NCI-H1092 treated with DMSO at 0.1 percent for 48 hours (cell line): Measurements from ENCODE around the gene GPANK1.

ENCODE experiments used
- DNase-seq: peaks from one replicate; lab custom pipeline; 2025; lab: John Stamatoyannopoulos, UW

GPANK1 gene

DNA sequence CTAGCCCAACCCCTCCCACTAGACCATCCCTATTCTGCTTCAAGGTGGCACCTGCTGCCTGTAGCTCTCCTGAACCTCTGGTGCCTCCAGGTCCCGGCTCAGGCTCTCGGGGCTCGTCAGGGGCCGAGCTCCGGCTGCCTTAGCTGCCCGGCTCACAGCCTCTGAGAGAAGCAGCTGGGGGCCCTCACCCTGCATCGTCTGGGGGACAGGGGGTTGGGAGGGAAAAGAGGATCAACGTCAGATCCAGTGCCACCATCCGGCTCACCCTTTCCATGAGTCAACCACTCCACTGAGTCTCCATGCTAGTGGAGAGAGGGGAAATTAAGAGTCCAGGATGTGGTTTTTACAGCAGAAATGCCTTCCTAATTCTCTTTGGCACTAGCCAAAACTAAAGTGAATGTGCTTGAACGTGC is 25.3 kb downstream of the GPANK1 start:
- no peak for DNase-seq

DNA sequence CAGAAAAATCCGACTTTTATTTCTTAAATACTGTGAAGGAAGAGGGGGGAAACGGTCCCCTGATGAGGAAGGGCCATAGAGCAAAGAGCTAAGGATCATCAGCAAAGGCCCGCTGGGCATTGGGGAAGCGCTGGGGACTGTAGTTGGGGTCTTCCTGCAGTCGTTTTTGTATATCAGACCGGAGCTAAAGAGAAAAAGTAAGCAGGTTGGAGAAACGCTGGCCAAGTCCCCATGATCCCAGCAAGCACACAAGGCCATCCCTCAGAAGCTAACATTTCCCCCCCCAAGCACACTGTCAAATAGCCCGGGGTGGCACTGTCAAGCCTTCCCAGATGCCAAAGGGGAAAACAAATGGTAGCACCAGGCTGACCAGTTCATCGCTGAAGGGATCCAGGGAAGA is 25.8 kb downstream of the GPANK1 start:
- DNase-seq: no peak

DNA sequence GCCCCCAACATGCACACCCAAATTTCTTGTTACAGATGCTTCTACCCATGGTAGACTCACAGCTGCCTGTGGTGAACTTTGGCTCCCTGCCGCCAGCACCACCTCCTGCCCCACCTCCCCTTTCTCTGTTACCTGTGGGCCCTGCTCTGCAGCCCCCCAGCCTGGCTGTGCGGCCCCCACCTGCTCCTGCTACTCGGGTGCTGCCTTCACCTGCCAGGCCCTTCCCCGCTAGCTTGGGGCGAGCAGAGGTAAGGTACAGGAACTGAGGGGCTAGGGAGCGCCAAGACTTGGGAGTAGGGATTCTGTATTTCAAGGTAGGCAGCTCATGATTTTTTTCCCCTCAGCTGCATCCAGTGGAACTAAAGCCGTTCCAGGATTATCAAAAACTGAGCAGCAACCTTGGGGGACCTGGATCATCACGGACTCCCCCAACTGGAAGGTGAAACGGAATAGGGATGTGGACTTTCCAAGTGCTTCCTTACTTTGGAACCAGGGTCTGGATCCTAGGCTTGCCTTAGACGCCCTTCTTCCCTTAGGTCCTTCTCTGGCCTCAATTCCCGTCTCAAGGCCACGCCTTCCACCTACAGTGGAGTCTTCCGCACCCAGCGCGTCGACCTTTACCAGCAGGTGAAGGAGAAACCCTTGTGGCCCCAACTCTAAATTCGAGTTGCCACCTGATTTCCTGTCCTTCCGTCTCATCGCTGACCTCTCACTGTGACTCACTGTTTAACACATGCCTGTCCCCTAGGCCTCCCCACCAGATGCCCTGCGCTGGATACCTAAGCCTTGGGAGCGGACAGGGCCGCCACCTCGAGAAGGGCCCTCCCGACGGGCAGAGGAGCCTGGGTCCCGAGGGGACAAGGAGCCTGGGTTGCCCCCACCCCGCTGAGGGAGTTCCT is 27.9 kb downstream of the GPANK1 start:
- DNase-seq: no peak

DNA sequence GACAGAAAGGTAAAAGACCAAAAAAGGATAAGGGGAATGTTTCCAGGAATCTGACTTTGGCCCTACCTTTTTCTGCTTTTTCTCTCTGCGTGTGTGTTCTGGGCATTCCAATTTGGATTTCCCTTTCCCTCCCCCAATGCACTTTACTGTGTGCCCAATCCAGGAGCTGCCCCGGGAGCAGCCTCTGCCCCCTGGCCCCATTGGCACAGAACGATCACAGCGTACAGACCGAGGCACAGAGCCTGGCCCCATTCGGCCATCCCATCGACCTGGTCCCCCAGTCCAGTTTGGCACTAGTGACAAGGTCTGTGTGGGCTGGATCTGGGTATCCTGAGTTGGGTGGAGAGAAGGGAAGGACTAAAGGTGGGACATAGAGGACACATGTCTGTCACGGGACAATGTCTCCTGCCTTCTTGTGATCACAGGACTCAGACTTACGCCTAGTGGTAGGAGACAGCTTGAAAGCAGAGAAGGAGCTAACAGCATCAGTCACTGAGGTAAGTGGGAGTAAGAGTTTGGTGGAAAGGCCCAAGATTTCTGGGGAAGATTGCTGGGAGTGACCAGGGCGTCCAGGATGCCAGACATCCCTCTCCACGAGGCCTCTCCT is 29.7 kb downstream of the GPANK1 start:
- DNase-seq: no peak

GRCh38 chr6:31634131-31634530 is 30.7 kb downstream of the GPANK1 start:
- DNase-seq: no peak

DNA sequence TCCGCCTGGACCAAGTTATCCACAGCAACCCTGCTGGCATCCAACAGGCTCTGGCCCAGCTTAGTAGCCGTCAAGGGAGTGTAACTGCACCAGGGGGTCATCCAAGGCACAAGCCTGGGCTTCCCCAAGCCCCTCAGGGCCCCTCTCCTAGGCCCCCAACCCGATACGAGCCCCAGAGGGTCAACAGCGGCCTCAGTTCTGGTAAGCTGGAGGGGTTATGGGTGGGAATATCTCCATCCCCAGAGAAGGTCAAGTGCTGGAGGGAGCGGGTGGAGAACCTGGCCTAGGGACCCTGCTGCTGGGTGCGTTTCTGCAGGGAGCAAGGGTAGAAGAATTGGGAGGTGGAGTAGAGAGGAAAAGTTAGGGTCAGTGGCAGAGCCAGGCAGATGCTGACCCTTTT is 31.4 kb downstream of the GPANK1 start:
- DNase-seq: no peak

- no peak for DNase-seq
Observed at GRCh38 chr6:31632279-31632946, 32.4 kb downstream of the GPANK1 start.

- DNase-seq: no peak
Observed at GRCh38 chr6:31631681-31632278, 33.0 kb downstream of the GPANK1 start.

GRCh38 chr6:31631209-31631608 is 33.6 kb downstream of the GPANK1 start:
- no peak for DNase-seq

DNA sequence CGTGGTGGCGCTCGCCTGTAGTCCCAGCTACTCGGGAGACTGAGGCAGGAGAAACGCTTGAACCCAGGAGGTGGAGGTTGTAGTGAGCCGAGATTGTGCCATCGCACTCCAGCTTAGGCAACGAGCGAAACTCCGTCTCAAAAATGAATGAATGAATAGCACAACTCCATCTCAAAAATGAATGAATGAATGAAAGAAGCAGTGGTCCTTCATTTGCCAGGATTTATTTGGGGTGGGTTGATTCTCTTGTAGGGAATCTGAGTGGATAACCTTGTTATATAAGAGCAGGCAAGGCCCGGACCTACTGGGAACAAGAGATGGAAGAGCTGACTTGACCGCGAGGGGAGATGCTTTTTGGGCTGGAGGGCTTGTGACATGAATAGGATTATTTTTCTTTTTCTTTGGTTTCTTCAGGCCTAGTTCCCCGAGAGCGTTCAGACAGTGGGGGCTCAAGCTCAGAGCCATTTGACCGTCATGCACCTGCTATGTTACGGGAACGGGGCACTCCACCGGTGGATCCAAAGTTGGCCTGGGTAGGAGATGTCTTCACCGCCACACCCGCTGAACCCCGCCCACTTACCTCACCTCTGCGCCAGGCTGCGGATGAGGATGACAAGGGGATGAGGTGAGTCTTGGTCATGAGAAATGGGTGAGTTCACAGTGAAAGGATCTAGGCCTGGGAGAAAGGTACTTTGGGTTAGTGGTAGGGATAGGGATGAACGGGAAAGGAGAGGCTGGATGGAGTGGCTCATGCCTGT is 34.4 kb downstream of the GPANK1 start:
- no peak for DNase-seq

- no peak for DNase-seq
Observed at GRCh38 chr6:31629014-31629413, 35.8 kb downstream of the GPANK1 start.

- no peak for DNase-seq
Observed at GRCh38 chr6:31627690-31628287, 37.0 kb downstream of the GPANK1 start.

GRCh38 chr6:31626952-31627351 is 37.8 kb downstream of the GPANK1 start:
- no peak for DNase-seq

GRCh38 chr6:31624070-31624469 is 40.7 kb downstream of the GPANK1 start:
- no peak for DNase-seq

- no peak for DNase-seq
Observed at GRCh38 chr6:31622684-31623091, 42.1 kb downstream of the GPANK1 start.

DNA sequence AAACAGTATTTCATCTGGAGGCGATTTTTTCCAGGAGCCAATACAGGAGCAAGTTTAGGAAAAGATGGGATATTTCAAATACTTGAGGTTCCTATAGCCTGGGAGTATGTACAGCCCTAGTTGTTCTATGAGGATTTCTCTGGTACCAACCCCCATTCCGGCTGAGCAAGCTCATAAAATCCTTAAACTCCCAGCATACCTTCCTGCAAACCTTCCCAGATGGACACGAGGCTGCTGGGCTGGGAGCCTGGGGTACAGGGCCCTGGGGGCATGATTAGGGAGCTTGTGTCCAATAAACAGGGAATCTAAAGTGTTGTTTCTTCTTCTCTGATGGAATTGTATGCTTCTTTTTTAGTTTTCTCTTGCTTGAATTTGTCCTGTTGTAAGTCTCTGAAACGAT is 42.8 kb downstream of the GPANK1 start:
- DNase-seq: no peak

- no peak for DNase-seq
Observed at GRCh38 chr6:31621320-31621939, 43.4 kb downstream of the GPANK1 start.

- peak; percentile 73 for DNase-seq
Observed at GRCh38 chr6:31620586-31621319, 44.0 kb downstream of the GPANK1 start, which contains the start of gene PRRC2A. TSS of gene PRRC2A (plus strand) at chr6:31620715. CDS start at chr6:31622790, 2,075 bp downstream.

DNA sequence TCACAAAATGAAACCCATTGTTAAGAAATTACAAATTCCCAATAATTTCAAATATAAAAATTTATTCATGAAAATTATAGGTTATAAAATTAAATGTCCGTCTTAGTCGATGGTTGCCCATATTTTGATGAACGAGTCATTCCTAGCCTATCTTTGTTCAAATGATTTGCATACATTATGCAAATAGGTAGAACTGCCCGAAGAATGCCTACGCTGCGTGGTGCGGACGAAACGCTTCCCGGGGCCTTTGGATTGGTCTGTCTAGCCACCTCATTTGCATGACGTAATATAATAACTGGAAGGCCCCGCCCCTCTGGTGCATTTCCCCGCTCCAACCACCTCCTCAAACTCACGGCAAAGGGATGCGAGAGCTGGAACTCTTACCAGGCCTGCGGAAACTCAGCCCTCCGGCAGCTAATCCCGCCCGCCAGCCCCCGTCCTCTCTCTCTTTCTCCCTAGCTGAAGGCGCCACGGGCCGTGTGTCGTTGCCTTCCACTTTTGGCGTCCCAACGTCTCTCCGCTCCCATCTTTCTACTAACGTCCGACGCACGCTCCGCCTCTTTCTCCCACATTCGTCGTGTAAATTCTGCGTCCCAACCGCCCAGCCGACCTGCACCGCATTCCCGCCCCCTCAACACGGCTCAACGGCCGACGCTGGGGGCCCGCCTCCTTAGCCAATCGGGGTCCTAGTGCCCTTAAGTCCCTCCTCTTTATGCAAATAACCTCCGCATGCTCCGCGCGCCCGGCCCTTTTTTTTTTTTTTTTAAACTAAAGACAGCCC is 44.8 kb downstream of the GPANK1 start:
- DNase-seq: peak; percentile 97
